ENCODE results near the gene DKK3.

DKK3 gene

GRCh38 chr11:12003815-12004214 is 4.6 kb downstream of the DKK3 start:
- no peak for DNase-seq (ENCODE audit: low read depth in 2 of 2)

- DNase-seq (ENCODE audit: low read depth in 2 of 2), result no peak
These were observed 5.1 kb downstream of the DKK3 start for GRCh38 chr11:12003336-12003735.

DNA sequence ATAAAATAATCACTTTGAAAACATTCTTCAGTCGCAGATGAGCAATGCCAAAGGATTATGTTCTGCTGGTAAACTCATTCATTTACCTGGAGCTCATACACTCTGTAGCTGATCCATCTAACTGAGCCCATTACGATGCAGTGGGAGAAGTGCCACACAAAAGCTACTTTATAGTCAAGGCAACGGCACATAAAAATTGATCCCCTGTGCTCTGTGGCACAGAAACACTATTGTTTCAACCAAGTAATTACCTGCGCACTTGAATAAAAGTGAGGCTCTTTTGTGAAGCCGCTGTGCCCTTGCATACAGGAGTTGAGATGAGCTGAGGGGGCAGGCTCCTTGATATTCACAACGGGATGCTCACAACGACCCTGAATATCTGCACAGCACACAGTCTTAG is 7.2 kb downstream of the DKK3 start:
- DNase-seq (ENCODE audit: low read depth in 2 of 2), result no peak

GRCh38 chr11:11998091-11998781 is 10.2 kb downstream of the DKK3 start:
- DNase-seq (ENCODE audit: low read depth in 2 of 2), result no peak

DNA sequence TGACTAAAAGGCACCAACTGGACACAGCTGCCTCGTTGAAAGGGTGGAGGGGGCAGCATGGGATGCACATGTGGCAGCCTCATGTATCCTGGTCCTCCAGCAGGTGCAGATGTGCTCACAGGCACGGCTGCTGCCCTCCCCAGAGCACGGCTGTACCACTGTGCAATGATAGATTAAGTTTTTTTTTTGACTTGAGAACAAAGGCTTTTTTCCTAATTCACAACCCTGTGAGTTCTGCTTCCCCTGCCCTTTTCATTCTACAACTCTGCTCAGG is 11.4 kb downstream of the DKK3 start:
- no peak for DNase-seq (ENCODE audit: low read depth in 2 of 2)

DNA sequence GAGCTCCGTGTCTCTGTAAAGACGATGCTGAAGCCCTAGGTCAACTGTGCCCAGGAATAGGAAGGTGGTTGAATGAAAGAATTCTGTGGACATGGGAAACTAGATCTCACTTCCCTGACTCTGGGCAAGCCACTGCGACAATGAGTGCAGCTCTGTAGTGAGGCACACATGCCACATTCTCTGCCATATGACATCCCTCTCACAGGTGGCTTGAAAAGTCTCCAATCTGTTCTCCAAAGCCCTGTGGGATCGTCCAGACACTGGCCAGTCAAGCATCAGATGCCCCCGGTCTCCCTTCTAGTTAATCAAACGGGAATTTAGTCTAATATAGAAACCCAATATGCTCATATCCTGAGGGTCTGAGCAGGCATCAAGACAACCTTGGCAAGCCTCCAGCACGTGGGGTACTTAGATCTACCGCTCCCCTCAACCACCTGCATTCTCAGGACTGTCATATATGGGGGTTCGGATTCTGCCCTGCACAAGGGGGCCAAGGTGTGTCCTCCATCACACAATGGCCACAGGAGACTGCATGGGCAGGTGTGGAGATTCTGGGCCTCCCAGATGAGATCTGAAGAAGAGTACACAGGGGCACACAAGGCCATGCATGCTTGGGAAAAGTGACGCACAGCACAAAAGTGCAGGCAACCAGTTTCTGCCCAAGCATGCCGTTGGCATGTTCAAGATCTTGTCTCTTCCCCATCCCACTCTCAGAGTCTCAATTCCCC is 11.9 kb downstream of the DKK3 start:
- no peak for DNase-seq (ENCODE audit: low read depth in 2 of 2)

DNA sequence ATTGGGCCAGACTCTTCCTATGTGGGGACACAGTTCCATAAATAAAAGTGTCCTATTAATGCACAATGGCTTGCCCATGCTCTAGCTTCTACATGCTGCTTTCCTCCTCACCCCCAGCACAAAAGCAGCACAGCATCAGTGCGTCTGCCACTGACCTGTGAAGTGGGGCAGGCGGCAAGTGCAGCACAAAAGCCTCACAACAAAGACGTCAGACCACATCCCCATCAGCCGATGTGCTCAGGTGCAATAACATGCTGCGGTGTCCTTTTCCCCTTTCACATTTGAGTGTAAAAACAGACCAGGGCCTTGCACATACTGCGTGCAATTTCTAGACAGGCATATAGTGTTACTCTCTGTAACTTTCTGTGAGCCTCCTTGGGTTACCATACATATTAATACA is 12.8 kb downstream of the DKK3 start:
- DNase-seq (ENCODE audit: low read depth in 2 of 2), result no peak

GRCh38 chr11:11993839-11994238 is 14.6 kb downstream of the DKK3 start:
- no peak for DNase-seq (ENCODE audit: low read depth in 2 of 2)

DNA sequence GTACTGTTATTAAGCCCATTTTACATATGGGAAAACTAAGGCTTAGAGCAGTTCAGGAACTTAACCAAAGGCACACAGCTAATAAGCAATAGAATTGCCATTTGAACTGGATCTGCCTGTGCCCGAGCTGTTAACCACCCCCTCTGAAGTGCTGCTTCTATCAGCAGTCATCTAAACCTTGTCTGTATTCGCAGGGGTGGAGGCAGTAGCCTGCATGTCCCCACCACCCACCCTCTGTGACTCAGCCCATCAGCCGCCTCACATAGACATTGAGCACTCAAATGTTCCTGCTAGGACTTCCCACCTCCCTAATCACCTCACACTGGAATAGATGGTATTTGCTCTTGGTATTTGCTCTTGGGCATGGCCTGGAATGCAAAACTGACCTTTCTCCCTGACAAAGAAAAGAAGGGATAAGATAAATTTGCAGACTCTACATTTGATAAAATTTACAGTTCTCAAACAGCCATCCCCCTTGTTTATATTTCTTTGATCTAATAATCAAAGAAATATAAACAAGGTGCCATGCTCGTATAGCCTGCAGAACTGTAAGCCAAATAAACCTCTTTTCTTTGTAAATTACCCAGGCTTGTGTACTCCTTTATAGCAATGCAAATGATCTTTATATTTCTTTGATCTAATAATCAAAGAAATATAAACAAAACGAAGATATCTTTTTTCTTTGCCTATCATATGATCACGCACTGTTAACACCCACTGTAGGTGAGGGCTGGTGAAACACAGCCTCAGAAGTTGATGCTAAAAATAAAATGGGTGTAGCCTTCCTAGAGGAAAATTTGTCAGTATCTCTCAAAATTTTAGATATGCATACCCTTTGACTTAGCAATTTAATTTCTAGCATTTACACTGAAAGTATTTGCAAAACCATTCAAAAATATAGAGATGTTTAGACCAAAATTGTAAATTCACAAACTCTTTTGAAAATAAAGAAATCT is 15.9 kb downstream of the DKK3 start:
- DNase-seq (ENCODE audit: low read depth in 2 of 2), result no peak

GRCh38 chr11:11989774-11990744 is 18.4 kb downstream of the DKK3 start:
- no peak for DNase-seq (ENCODE audit: low read depth in 2 of 2)

- no peak for DNase-seq (ENCODE audit: low read depth in 2 of 2)
These were observed 19.7 kb downstream of the DKK3 start for GRCh38 chr11:11988681-11989261.

GRCh38 chr11:11988099-11988651 is 20.3 kb downstream of the DKK3 start:
- no peak for DNase-seq (ENCODE audit: low read depth in 2 of 2)

GRCh38 chr11:11987503-11988022 is 20.9 kb downstream of the DKK3 start:
- no peak for DNase-seq (ENCODE audit: low read depth in 2 of 2)

- no peak for DNase-seq (ENCODE audit: low read depth in 2 of 2)
These were observed 22.2 kb downstream of the DKK3 start for GRCh38 chr11:11985954-11986949.

DNA sequence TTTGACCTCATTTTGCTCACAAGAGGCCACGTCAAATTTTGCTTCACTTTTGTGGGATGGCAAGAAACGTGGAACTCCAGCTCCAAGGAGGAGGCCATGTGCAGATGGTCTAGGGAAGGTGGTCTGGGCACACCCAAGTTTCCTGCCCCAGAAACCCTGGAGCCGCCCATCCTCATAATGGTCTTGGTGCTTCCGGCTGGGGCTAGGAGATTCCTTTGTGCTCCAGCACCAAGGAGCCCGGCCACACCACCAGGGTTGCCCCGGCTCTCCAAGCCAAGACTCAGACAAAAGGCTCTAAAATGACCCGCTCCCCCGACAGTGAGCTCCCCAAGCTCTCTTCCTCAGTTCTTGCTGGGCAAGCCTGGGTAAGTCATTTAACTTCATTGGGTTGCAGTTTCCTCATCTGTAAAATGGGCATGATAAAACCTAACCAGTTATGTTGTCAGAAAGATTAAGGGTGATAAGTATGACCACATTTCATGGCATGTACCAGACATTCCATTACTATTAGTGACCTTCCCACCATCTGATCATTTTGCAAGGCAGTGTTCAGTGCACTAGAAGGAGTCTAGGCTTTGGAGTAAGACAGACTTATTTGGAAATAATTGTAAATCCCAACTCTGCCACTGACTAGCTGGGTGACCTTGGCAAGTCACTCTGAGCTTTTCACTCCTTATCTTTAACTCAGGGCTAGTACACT is 23.3 kb downstream of the DKK3 start:
- no peak for DNase-seq (ENCODE audit: low read depth in 2 of 2)

DNA sequence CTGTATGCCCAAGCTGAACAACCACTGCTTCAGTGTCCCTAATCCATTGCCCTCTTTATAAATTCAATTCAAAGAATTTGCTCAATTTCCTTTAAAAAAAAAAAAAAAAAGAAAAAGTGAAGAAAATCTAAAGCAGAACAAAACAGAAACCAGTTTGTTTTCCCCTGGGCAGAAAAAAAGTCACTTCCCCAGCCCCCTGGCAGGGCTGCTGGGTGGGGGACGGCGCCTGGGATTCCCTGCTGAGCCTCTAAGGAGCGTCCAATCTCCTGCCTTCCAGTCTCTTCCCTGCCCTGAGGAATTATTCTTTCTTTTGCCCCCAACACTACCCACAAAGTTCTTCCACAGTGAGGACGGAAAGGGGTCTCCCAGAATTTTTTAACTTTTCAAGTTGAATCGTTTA is 23.9 kb downstream of the DKK3 start:
- DNase-seq (ENCODE audit: low read depth in 2 of 2), result no peak

DNA sequence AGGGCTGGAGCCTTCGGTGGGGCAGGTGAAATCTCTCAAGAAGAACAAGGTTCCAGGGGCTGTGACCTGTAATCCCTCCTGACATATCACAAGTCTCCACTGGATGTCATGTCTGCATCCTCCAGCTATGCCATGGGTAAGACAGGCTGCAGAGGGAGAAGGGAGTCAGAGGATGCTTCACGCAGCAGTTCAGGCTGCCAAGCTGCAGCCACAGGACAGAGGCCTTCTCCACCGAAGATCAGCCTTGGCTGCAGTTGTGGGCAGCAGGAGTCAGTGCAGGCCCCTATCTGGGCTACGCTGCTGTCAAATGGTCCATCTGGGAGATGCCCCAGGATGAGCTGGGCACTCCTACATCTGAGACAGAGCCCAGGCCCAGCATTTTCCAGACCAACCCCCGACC is 25.0 kb downstream of the DKK3 start:
- no peak for DNase-seq (ENCODE audit: low read depth in 2 of 2)

DNA sequence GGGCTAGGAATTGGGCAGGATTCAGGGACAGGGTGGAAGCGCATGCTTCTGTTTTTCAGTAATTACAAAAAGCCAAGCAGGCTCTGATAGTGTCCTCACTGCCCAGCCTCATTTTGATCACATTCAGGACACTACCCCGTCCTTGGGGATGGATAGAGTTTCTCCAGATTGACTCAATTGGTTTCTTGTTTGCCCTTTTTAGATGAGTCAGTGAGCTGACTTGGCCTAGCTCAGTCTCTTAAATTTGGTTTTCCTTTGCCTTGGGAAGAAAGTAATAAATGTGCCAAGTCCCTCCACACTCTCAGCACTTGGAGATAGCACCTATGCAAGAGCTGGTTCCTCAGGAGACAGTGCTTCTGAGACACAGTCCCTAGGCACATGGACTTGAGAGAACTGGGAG is 25.5 kb downstream of the DKK3 start:
- DNase-seq (ENCODE audit: low read depth in 2 of 2), result no peak

DNA sequence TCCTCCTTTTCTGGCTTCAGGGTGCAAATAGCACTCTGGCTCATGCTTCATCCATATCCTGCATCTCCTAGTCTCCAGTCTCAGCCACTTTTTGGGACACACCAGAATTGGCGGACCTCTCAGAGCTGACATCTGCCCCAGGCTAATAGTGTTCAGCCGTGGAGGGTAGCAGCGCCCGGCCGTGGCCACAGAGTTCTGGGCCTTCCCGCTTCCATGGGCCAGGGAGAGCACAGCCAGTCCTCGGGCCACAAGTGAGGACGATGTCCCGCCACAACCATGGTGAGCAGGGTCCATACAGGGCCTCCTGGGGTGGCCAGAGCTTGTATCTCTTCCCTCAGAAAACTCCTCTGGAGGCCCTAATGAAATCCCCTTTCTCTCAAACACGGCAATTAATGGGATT is 26.0 kb downstream of the DKK3 start:
- no peak for DNase-seq (ENCODE audit: low read depth in 2 of 2)

Measured in stimulated activated CD8-positive, alpha-beta memory T cell treated with anti-CD3 and anti-CD28 coated beads, Interleukin-15, amount 100 ng/mL, for 48 hours (primary cell).